Peyer's patch (tissue), 4 donors: ENCODE results near the gene CRADD. TPM values are rescaled to one million over a fixed set of nuclear protein-coding genes. Genes with fewer than 3 reads are reported as not detected.

Source experiments
- DNase-seq, 3 donors: peaks; one replicate each; pipeline ENCODE4 v3.0.0-alpha.2; 2017 to 2019
- H3K27ac ChIP-seq, 4 donors: fragments of 200-600 bp; sonication (generic); one replicate each; pipeline ENCODE4 v1.5.1; 2016 to 2019
- H3K27me3 ChIP-seq, 2 donors: fragments of 200-600 bp; sonication (generic); one replicate each; pipeline ENCODE4 v1.5.1; 2019
- H3K36me3 ChIP-seq, 3 donors: fragments of 200-600 bp; sonication (generic); one replicate each; pipeline ENCODE4 v1.5.1; 2016 to 2019
- H3K4me1 ChIP-seq, 4 donors: fragments of 200-600 bp; sonication (generic); one replicate each; pipeline ENCODE4 v1.5.1; 2016 to 2019
- H3K4me3 ChIP-seq, 4 donors: fragments of 200-600 bp; sonication (generic); 1 replicate in 3 of 4; 2 replicates in 1 of 4; pipeline ENCODE4 v1.5.1; 2016 to 2019; ENCODE audit warnings: mild to moderate bottlenecking in 1 of 4
- H3K9me3 ChIP-seq, 4 donors: fragments of 200-600 bp; sonication (generic); one replicate each; pipeline ENCODE4 v1.5.1; 2016 to 2019; ENCODE audit warnings: mild to moderate bottlenecking in 1 of 4
- POLR2A ChIP-seq, 2 donors: fragments of 450-650 bp; IDR thresholded peaks; one replicate each; pipeline ENCODE4 v1.5.1; 2017; ENCODE audit warnings: antibody characterized with exemption in 2 of 2, mild to moderate bottlenecking in 2 of 2, moderate library complexity in 2 of 2
- total RNA-seq, 4 donors: library from RNA; depleted of rRNA; stranded (reverse); fragments of >200 nt; gene quantifications; one replicate each; pipeline ENCODE4 v1.1.0, GENCODE V29; 2016
- TF ChIP-seq, protein P1 (sequence below), 6 experiments: fragments of 450-650 bp in 4 of 6; fragments of 200-600 bp in 2 of 6; sonication (generic) in 1 of 6; IDR thresholded peaks; one replicate each; pipeline ENCODE4 v1.5.1; 2017 to 2019; ENCODE audit warnings: antibody characterized with exemption in 6 of 6, mild to moderate bottlenecking in 3 of 6, moderate library complexity in 1 of 6

The CRADD gene
- total RNA-seq, 4 donors from 2014 or later: 66.3 to 128 (median 89.4) TPM

DNA sequence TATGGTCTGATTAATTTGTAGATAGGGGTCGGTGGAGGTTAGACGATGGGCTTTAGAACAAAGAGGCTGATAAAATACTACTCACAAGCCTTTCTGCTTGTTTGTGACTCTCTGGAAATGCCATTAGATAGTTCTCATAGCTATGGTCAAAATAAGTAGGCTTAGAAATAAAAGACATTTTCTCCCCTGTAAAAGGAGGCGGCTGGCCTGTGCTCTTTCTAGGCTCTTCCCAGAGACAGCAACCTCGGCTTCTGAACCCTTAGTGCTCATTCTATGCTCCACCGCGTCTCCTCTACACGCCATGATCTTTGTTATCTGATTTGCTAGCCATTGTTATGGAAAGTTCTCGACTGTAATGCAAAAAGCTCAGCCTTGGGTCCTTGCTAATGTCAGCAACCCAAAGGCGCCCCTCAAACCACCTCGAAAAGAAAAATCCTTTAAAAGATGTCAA is 64.5 kb downstream of the CRADD start:
- H3K4me1 ChIP-seq: peaks cover 0 to 7% (median 0%) of the 10 kb centered on the region in 4 donors
- H3K9me3 ChIP-seq: no peaks in the 10 kb centered on the region
- DNase-seq: no peak
- peak overlapping the region; percentile 51 to 84 (median 74) for H3K27ac ChIP-seq
- no peaks in the 10 kb centered on the region for H3K27me3 ChIP-seq
- TF ChIP-seq, protein P1, sequence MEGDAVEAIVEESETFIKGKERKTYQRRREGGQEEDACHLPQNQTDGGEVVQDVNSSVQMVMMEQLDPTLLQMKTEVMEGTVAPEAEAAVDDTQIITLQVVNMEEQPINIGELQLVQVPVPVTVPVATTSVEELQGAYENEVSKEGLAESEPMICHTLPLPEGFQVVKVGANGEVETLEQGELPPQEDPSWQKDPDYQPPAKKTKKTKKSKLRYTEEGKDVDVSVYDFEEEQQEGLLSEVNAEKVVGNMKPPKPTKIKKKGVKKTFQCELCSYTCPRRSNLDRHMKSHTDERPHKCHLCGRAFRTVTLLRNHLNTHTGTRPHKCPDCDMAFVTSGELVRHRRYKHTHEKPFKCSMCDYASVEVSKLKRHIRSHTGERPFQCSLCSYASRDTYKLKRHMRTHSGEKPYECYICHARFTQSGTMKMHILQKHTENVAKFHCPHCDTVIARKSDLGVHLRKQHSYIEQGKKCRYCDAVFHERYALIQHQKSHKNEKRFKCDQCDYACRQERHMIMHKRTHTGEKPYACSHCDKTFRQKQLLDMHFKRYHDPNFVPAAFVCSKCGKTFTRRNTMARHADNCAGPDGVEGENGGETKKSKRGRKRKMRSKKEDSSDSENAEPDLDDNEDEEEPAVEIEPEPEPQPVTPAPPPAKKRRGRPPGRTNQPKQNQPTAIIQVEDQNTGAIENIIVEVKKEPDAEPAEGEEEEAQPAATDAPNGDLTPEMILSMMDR (IDR thresholded peaks at IDR 0.05): no peak
- TF ChIP-seq POLR2A (IDR thresholded peaks at IDR 0.05): no peak
- H3K4me3 ChIP-seq: peak overlapping the region; percentile 40 to 72 (median 51)
- H3K36me3 ChIP-seq: no peaks in the 10 kb centered on the region

DNA sequence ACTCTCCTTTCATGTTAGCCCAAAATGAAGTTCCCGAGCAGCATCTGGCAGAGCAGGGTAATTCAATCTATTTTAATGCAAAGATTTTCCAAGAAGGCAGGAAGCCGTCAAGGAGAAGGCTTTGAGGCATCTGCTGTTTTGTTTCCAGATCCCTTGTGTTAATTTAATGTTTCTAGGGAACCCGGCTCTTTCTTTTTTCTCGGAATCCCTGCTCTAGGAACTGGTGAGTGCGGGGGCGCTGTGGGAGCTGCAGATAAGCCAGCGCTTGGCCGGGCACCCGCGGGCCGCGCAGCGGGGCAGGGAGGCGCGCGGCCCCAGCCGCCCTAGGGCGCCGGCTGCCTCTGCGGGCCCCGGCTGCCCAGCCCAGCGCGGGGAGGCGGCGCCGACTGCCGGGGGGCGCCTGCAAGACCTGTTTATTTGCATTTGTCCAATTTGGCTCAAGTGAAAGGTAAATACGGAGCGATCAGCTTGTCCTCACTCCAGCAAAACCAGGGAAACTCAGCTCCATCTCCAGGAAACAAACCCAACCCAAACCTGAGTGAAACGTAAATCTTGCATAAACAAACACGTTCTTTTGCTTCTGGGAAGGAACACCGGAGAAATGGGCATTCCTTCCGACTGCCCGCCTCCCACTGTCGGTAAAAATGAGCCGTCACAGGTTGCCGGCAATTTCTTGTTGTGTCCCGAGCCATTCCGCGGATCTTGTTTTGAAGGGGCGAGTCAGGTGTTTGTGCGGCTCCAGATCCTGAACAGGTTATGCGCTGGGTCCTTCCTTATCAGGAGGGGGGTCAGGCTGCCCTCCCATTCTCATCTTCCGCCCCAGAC is 65.1 kb downstream of the CRADD start:
- peak; percentile 61 to 84 (median 78) for DNase-seq
- no peaks in the 10 kb centered on the region for H3K9me3 ChIP-seq
- no peaks in the 10 kb centered on the region for H3K36me3 ChIP-seq
- TF ChIP-seq POLR2A (IDR thresholded peaks at IDR 0.05): peak in 1 of 2 donors; percentile 20
- TF ChIP-seq, protein P1 (IDR thresholded peaks at IDR 0.05): peak in 4 of 6 experiments; percentile 22 to 55 (median 46)
- peak overlapping the region; percentile 40 to 72 (median 51) for H3K4me3 ChIP-seq
- no peaks in the 10 kb centered on the region for H3K27me3 ChIP-seq
- H3K4me1 ChIP-seq: peaks cover 0 to 7% (median 0%) of the 10 kb centered on the region in 4 donors
- peak overlapping the region; percentile 51 to 84 (median 74) for H3K27ac ChIP-seq

GRCh38 chr12:93743229-93743998 is 66.2 kb downstream of the CRADD start:
- no peak for DNase-seq
- Histone ChIP-seq H3K27me3 (no peaks in the 10 kb centered on the region), H3K4me1 (peaks cover 0 to 7% (median 0%) of the 10 kb centered on the region in 4 donors), H3K27ac (peak overlapping the region in 3 of 4 donors; percentile 67 to 84 (median 81)), H3K36me3 (no peaks in the 10 kb centered on the region), H3K4me3 (peak overlapping the region in 2 of 4 donors; percentile 56 to 72), H3K9me3 (no peaks in the 10 kb centered on the region)
- TF ChIP-seq, protein P1 (IDR thresholded peaks at IDR 0.05): no peak
- TF ChIP-seq POLR2A (IDR thresholded peaks at IDR 0.05): no peak

GRCh38 chr12:93743999-93744689 is 67.0 kb downstream of the CRADD start:
- peaks cover 0 to 8% (median 0%) of the 10 kb centered on the region in 4 donors for H3K4me1 ChIP-seq
- DNase-seq: no peak
- no peak overlapping the region for H3K27ac ChIP-seq
- no peaks in the 10 kb centered on the region for H3K27me3 ChIP-seq
- TF ChIP-seq, protein P1 (IDR thresholded peaks at IDR 0.05): no peak
- H3K4me3 ChIP-seq: no peak overlapping the region
- no peaks in the 10 kb centered on the region for H3K36me3 ChIP-seq
- no peaks in the 10 kb centered on the region for H3K9me3 ChIP-seq

- Histone ChIP-seq H3K36me3 (no peaks in the 10 kb centered on the region), H3K4me1 (peaks cover 0 to 17% (median 0%) of the 10 kb centered on the region in 4 donors), H3K27ac (no peak overlapping the region), H3K4me3 (no peak overlapping the region), H3K9me3 (no peaks in the 10 kb centered on the region), H3K27me3 (no peaks in the 10 kb centered on the region)
- no peak for DNase-seq
- TF ChIP-seq, protein P1 (IDR thresholded peaks at IDR 0.05): no peak
- TF ChIP-seq POLR2A (IDR thresholded peaks at IDR 0.05): no peak
Measured at GRCh38 chr12:93745286-93745685, 68.1 kb downstream of the CRADD start.
